Measurements from ENCODE around the gene NCOA3.
A peak's percentile ranks its signal among the peaks of the same experiment; 100 is the strongest.

Gene NCOA3

GRCh38 chr20:47669489-47669888, 167.8 kb downstream of the NCOA3 start:
- no peak for DNase-seq

- DNase-seq, result no peak
Measured at GRCh38 chr20:47669927-47670890, 168.5 kb downstream of the NCOA3 start.

GRCh38 chr20:47670913-47671312, 169.2 kb downstream of the NCOA3 start:
- DNase-seq, result no peak

GRCh38 chr20:47672166-47672565, 170.5 kb downstream of the NCOA3 start:
- DNase-seq, result no peak

- DNase-seq, result no peak
Measured at GRCh38 chr20:47672886-47673670, 171.4 kb downstream of the NCOA3 start.

- DNase-seq, result no peak
Measured at GRCh38 chr20:47673671-47673955, 171.9 kb downstream of the NCOA3 start.

GRCh38 chr20:47674145-47674544, 172.5 kb downstream of the NCOA3 start:
- DNase-seq, result no peak

- no peak for DNase-seq
Measured at GRCh38 chr20:47674686-47675085, 173.0 kb downstream of the NCOA3 start.

GRCh38 chr20:47675190-47676142, 173.8 kb downstream of the NCOA3 start:
- no peak for DNase-seq

- DNase-seq, result no peak
Measured at GRCh38 chr20:47676219-47676721, 174.6 kb downstream of the NCOA3 start.

- no peak for DNase-seq
Measured at GRCh38 chr20:47676912-47677634, 175.4 kb downstream of the NCOA3 start.

- peak; percentile 61 for DNase-seq
Measured at GRCh38 chr20:47677635-47678453, 176.2 kb downstream of the NCOA3 start.

- DNase-seq, result no peak
Measured at GRCh38 chr20:47678536-47678935, 176.8 kb downstream of the NCOA3 start.

GRCh38 chr20:47679462-47679861, 177.8 kb downstream of the NCOA3 start:
- no peak for DNase-seq

- no peak for DNase-seq
Measured at GRCh38 chr20:47680804-47681529, 179.3 kb downstream of the NCOA3 start.

GRCh38 chr20:47682028-47682783, 180.5 kb downstream of the NCOA3 start:
- no peak for DNase-seq

GRCh38 chr20:47682916-47683315, 181.2 kb downstream of the NCOA3 start:
- no peak for DNase-seq

- no peak for DNase-seq
Measured at GRCh38 chr20:47684306-47685080, 182.8 kb downstream of the NCOA3 start.

GRCh38 chr20:47686545-47686944, 184.9 kb downstream of the NCOA3 start:
- DNase-seq, result no peak

Measured in NCI-H526 treated with DMSO at 0.1 percent for 48 hours (cell line).